Duodenal mucosa (tissue), 2 donors: Measurements from ENCODE around the gene PSG3.
"Not testable (repeated sequence)": the region's sequence is repeated elsewhere in the genome, so short reads cannot be mapped to it uniquely, and the experiment has no call there.

Experiments
- H3K27ac ChIP-seq: one replicate; pipeline ENCODE4 v1.7.0; 2013; ENCODE audit warnings: low read depth, low read length
- H3K27me3 ChIP-seq, 2 donors: one replicate each; pipeline ENCODE4 v1.7.0; 2013; ENCODE audit warnings: low read length in 2 of 2, control low read depth in 1 of 2; ENCODE audit not compliant: insufficient read depth in 2 of 2, control insufficient read depth in 1 of 2
- H3K36me3 ChIP-seq, 2 donors: one replicate each; pipeline ENCODE4 v1.7.0; 2013; ENCODE audit warnings: low read length in 2 of 2, control low read depth in 1 of 2; ENCODE audit not compliant: insufficient read depth in 2 of 2, control insufficient read depth in 1 of 2
- H3K4me1 ChIP-seq, 2 donors: one replicate each; pipeline ENCODE4 v1.7.0; 2013; ENCODE audit warnings: low read length in 2 of 2, control low read depth in 1 of 2; ENCODE audit not compliant: insufficient read depth in 2 of 2, control insufficient read depth in 1 of 2
- H3K4me3 ChIP-seq, 2 donors: one replicate each; pipeline ENCODE4 v1.7.0; 2013; ENCODE audit warnings: low read length in 2 of 2, low read depth in 1 of 2
- H3K9ac ChIP-seq, 2 donors: one replicate each; pipeline ENCODE4 v1.7.0; 2013; ENCODE audit warnings: low read length in 2 of 2, low read depth in 1 of 2
- H3K9me3 ChIP-seq, 2 donors: one replicate each; pipeline ENCODE4 v1.7.0; 2013; ENCODE audit warnings: low read length in 2 of 2, control low read depth in 1 of 2; ENCODE audit not compliant: control insufficient read depth in 1 of 2

Gene PSG3

DNA sequence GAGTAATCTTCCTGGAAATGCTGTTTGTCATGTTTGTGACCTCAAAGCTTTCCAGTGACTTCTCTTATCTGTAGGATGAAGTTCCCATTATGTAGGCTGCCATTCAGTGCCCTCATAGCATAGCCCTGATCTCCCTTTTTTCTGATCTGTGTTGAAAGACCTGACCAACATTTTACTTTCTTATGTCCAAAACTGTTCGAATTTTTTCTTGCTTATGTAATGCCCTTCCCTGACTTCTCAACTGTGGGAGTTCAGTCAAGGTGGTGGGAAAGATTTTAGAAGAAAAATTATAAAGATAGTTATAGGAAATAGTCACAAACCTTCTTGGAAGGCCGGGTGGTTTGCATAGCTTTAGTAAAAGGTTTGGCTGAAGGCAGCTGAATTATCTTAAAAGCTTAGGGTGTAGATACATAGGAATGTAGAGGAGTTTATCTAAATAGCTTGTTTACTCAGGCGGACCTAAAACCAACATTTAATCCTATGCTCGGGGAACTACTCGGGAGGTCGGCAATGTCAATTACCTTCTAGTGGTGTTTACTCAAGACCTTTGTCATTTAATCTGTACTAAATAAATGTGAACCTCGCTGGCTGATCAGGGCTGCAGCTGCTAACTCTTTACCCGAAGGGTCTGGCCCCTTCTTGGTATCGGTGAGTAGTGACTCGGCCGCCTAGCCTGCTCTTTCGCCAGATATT is 44.3 kb downstream of the PSG3 start:
- Histone ChIP-seq H3K36me3 (no peaks in the 10 kb centered on the region), H3K9me3 (peaks cover 0 to 3% of the 10 kb centered on the region in 2 donors), H3K4me1 (no peaks in the 10 kb centered on the region), H3K27ac (no peak overlapping the region), H3K9ac (no peak overlapping the region), H3K4me3 (no peak overlapping the region), H3K27me3 (no peaks in the 10 kb centered on the region)

DNA sequence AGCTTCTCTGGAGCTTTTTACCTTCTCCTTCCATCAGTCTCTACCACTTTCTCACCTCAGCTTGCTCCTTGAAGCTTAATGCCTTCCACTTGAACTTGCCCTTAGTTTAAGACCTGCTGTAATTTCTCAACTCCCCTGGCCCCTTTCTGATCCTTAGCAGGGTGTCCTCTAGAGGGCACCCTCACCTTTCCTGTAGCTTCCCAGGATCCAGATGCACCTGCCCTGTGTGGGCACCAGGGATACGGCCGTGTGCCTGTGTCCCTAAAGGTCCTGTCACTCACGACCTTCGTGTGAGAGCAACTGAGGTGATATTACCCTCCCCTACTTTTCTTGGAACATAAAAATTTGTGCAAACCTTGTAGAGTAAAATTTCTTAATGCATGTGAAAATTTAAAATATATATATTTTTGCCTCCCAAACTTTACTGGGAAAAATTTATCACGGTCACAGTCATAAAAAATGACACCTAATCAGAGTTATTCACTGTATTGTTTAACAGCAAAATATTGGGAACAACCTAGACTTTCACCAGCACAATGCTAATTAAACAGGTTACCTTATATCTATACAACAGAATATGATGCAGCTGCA is 46.4 kb downstream of the PSG3 start:
- Histone ChIP-seq H3K36me3 (no peaks in the 10 kb centered on the region), H3K9ac (no peak overlapping the region), H3K27ac (no peak overlapping the region), H3K9me3 (peaks cover 0 to 3% of the 10 kb centered on the region in 2 donors), H3K4me3 (no peak overlapping the region), H3K27me3 (no peaks in the 10 kb centered on the region), H3K4me1 (no peaks in the 10 kb centered on the region)

DNA sequence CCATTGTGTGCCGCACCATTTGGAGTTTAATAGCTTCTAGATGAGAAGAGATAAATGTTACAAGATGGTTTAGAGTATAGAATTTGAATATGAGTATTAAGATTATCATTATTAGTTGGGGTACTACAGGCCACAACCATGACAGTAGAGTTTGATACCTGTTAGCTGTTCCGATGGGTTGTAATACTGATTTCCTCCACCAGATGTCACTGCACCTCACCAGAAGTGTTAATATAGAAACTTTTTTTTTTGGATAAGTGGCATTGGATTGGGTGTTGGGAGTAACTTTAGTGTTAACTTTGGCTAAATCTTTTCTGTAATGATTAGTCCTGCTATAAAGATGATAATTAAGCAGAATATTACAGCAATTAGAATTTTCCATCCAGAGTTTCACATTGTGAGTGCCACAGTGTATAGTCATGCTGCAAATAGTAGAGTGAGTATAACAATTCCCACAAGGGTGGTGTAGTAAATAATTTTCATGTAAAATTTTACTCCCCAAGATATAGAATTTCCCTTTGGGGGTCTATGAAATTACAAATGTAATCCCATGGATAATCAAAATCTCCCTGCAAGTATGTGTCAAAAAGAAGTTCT is 56.3 kb downstream of the PSG3 start:
- Histone ChIP-seq H3K4me3 (no peak overlapping the region), H3K9ac (no peak overlapping the region), H3K27me3 (no peaks in the 10 kb centered on the region), H3K4me1 (no peaks in the 10 kb centered on the region), H3K27ac (no peak overlapping the region), H3K36me3 (no peaks in the 10 kb centered on the region), H3K9me3 (peaks cover 9 to 27% of the 10 kb centered on the region in 2 donors)

DNA sequence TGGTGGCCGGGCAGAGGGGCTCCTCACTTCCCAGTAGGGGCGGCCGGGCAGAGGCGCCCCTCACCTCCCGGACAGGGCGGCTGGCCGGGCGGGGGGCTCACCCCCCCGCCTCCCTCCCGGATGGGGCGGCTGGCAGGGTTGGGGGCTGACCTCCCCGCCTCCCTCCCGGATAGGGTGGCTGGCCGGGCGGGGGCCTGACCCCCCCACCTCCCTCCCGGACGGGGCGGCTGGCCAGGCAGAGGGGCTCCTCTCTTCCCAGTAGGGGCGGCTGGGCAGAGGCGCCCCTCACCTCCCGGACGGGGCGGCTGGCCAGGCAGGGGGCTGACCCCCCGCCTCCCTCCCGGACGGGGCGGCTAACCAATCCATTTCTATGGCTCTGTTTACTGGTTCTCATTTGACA is 64.0 kb downstream of the PSG3 start:
- H3K9ac ChIP-seq, H3K27ac ChIP-seq, H3K9me3 ChIP-seq, H3K4me1 ChIP-seq, H3K27me3 ChIP-seq, H3K4me3 ChIP-seq, H3K36me3 ChIP-seq: not testable (repeated sequence)

DNA sequence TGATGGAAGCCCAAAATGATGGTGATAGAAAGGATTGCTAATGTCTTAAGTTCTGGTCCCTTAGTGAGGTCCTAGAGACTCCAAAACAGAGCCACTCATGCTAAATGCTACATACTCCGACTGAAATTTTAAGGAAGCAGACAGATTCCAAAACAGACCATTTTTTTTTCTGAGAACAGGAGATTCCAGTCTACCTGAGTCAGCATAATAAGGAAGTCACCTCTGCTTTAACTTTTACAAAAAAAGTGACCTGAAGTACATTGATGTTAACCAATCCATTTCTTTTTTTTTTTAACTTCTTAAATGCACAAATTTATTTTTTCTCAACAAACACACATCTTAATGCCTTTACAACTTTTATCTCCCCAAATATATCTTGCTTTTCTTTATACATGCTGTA is 65.7 kb downstream of the PSG3 start:
- H3K4me3 ChIP-seq, H3K27me3 ChIP-seq, H3K4me1 ChIP-seq, H3K9ac ChIP-seq, H3K9me3 ChIP-seq, H3K36me3 ChIP-seq, H3K27ac ChIP-seq: not testable (repeated sequence)
